GM19328 (cell line): ENCODE results near the gene XCL1.
"Not testable (repeated sequence)": the region's sequence is repeated elsewhere in the genome, so short reads cannot be mapped to it uniquely, and the experiment has no call there.

Experiments used
- ATAC-seq: cut with Tn5 transposase; IDR thresholded peaks from one replicate; pipeline ENCODE4 v1.9.1; 2021; ENCODE audit warnings: mild to moderate bottlenecking, moderate library complexity; ENCODE audit not compliant: unreplicated experiment

XCL1 gene

DNA sequence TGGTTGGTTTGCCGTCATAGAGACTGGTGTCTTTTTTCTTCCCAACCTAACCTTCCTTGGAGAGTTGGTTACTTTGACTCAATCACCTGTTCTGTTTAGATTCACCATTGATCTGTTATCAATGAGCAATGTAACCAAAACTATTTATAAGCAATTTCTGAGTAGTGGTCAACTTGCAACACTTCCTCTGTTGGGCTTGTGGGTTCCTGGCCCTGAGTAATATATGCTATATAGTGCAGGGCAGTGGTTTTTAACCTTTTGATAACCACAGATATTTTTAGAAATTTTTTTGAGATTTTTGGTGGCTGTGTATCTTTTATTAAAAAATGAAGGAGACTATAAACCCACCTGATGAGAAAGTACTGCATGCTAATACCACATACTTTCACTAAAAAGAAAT lies 9.4 kb upstream of the XCL1 start:
- no peak for ATAC-seq

DNA sequence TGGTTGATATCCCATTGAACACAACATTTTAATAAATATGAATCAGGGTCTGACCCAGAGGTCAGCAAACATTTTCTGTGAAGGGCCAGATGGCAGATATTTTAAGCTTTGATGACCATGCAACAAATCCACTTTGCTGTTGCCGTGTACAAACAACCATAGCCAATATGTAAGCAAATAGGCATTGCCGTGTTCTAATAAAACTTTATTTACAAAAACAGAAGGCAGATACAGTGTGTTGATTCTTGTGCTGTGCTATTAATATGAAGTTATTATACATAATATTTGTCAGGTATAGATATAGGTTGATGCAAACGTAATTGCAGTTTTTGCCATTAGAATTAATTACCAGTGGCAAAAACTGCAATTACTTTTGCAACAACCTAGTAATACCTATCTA lies 8.8 kb upstream of the XCL1 start:
- ATAC-seq, result no peak

DNA sequence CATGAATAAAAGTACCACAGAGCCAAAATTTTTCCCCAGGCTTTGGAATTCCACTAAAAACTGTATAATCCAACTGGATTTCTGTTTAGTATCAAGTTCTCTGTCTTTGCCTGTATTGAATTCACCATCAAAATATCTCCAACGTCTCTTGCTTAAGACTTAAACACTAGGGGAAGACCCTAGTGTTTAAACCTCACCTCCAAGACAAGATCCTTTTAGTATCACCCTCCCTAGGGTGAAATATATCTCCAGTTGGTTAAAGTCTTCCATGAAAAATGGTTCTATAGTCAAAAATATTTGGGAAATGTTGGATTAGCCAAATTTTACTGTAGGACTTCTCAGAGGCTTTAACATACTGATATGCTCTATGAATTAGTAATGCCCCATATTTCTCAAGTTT lies 8.1 kb upstream of the XCL1 start:
- no peak for ATAC-seq

DNA sequence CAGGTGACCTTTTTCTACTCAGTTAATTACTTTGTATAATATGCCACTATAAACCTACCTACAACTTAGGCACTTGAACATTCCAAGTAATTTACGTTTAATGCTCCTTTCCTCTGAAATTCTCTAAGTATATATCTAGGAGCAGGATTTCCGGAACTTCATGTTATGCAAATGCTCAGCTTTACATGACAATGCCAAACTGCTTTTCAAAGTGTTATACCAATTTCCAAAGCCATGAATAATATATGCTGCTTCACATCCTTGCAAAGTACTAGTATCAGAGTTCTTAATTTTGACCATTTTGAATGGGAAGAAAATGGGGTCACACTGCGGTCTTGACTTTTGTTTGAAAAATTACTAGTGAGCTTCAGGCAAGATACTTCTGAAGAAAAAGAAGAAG lies 5.8 kb upstream of the XCL1 start:
- ATAC-seq, result no peak

DNA sequence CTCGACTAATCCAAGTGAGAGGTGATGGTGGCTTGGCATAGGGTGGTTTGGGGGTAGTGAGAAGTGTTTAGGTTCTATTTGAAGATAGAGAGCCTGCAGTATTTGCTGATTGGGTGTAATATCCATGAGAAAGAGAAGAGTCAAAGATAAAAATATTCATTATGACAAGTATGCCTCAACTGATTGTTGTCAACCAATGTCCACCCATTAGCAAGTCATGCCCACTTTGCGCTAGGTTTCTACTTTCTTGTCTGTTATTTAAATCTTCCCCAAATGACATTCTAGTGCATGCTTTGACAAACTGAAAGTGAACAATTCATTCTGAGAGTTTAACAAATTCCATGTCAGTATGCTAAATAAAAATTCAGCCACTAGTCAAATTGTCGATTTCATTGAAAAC lies 3.8 kb upstream of the XCL1 start:
- ATAC-seq, result no peak

DNA sequence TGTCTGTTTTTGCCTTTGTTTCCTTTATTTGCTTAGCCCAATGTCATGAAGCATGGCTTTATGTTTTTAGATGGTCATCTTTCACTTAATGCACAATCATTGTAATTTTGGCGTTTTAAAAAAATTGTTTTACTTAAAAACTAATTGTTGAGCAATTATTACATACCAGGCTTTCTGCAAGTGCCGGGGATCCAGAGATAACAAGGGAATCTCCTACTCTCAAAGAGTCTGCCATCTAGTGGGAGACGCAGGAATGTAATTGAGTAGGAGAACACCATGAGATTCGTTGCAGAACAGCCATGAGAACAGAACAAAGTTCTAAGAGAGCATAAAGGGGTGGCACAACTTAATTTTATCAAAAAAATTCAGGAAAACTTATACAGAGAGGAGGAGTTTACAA lies 2.2 kb upstream of the XCL1 start:
- ATAC-seq, result not testable (repeated sequence)

DNA sequence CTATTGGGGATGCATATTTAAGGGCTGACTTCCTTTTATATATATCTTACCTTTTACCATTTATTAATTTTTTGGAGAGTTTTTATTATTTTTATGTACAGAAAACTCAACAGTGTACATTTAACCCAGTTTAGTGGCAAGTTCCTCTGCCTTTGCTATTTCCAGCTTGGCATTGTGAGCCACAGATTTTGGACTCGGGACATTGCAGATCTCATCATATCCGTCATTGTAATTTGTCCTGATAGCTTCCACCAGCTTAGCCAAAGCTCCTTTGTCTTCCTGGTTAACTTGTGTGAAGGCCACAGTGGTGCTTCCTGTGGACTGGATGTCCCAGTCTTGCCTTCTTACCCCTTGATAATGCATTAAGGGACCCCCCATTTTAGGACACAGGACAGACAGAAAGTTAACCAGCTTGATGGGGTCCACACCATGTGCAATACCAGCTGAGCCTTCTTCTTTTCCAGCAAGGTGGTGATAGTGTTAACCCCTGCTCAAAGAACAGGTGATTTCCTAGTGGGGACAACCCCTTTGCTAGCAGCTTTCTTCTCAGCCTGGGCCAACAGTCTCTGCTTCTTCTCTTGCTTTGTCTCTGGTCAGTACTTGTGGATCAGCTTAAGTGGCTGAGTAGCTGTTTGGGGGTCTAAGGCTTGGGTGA lies 2.3 kb downstream of the XCL1 start:
- ATAC-seq, result not testable (repeated sequence)

DNA sequence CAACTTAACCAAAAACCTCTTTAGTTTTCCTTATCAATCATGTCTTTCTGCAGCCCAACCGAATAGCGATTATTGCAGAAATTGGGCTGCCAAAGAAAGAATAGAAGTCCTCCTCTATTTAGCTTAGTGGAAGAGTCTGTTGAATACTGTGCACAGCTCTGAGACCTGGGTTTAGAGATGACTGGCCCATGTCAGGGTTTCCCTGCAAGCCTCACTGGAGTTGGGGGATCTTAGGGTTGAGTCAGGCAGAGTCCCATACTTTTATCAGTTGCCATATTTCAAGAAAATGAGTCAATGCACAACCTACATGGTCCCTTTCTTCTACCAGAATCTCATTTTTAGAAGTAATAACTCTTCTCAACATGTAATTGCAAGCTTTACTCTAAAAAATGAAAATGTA lies 3.9 kb downstream of the XCL1 start:
- not testable (repeated sequence) for ATAC-seq

DNA sequence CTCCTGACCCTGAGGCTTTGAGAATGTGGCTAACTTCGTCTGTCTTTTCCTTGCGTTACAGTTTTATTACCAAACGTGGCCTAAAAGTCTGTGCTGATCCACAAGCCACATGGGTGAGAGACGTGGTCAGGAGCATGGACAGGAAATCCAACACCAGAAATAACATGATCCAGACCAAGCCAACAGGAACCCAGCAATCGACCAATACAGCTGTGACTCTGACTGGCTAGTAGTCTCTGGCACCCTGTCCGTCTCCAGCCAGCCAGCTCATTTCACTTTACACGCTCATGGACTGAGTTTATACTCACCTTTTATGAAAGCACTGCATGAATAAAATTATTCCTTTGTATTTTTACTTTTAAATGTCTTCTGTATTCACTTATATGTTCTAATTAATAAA lies 4.6 kb downstream of the XCL1 start:
- not testable (repeated sequence) for ATAC-seq

DNA sequence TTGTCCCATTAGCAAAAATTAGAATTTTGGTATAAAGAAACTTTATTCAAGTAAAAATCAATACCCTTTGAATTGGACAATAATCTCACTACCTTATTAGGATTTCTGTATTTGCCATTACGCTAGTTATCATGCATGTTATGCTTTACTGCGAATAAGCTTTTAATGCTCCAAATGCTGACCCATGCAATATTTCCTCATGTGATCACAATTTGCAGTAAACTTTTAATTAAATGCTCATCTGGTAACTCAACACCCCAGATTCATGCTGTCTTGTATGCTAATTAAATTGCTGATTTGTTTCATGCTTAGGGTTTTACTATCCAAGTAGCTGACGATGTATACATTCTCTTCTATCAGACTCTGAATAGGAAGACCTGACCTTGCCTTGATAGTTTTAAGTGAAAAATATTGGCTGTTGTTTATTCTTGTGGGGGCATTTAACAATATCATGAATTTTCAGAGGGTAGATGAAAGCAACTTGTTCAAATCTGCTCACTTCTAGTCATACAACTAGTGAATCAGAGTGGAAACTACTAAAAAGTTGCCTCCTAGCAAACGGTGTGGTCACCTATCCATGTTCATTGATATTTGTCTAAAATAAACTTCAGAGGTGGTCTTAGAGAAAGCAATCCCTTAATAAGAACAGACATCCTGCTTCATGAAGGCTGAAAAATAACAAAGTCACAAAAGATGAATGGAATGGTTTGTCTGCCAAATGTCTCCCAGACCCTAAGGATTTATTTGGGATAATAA lies 5.6 kb downstream of the XCL1 start:
- ATAC-seq, result no peak

DNA sequence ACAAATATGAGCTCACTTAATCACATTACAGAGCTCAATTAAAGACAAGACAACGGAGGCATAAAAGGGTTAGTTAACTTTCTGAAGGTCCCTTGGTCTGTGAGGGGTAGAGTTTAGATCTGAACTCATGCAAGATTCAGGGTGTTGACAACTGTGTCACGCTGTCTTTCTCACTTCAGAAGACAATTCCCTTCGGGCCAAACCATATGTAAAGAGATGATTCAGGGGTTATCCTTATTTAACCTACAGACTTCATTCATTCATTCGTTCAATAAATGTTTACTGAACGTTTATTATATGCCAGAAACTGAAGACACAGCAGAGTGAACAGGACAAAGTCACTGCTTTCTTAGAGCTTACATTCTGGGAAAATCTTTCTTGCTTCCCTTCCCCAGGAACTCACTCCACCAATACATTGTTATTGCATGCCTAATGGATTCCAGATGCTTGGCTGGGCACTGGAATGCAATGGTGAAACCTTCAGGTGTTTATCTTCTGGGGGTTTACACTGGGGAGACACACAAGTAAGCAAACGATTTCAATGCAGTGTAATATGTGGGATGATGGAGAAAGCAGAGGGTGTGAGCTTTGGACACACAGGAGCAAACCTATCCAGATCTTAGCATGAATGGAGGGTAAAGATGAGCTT lies 6.4 kb downstream of the XCL1 start:
- no peak for ATAC-seq

DNA sequence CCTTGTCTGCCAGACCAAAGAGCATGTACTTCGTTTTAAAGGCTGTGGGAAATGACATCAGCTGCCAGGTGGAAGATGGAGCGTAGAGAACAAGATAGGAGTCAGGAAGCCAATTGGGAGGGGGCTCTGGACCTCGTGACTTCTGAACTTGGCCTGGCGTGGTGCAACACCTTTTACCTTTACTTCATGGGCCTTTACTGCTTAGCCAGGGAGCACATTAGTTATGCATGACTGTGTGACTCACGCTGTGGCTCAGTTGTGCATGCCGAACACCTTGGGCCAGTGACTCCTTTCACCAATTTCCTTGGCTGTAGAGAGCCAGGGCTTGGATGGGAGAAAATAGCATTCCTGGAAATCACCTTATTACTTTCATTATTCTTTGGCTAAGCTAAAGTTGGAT lies 7.2 kb downstream of the XCL1 start:
- ATAC-seq, result no peak

DNA sequence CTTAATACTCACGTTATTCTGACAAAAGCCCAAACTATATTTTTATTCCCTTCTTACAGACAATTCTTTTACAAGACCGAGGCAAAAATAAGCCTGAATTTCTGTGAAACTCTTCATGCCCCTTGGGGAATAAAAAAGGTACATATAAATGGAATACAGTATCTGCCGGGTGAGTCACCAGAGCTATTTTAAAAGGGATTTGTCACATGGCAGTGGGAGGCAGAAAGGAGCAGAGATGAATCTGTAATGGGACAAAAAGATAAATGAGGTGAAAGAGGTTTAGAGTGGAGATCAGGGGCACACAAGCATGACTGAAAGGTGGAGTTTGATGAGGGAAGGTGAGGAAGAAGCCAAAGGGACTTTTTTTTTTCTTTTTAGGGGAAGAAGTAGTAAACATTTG lies 8.8 kb downstream of the XCL1 start:
- ATAC-seq, result no peak

DNA sequence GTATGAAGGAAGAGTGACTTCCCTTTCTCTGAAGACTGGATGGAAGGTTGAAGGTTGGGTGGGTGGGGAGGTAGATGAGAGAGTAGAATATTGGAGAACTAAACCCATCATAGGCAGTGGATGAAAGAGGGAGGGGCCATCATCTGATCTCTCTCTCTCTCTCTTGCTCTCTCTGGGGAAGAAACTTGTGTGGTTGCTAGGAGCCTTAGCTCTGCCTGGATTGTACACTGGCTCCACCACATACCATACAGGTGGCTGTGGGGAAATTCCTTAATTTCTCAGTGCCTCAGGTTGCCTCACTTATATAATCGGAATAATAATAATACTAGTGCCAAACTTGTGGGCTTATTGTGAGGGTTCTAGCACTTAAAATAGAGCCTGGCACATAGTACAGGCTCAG lies 9.5 kb downstream of the XCL1 start:
- ATAC-seq, result no peak

DNA sequence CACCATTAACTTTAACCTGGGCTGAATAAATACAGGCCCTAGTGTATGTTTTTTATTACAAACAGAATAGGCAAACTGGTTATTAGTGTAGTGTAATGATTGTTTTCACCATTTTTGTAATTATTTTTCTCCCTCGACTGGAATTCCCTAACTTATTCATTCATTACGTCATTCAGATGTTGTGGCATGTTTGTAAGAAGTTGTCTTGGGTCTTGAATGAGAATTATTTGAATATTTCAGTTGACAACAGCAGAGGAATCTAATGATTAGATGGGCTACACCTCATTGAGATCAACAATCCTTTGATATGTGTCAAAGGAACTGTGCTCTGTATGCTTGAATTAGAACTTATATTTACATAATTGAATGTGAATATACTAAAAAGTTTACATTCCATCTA lies 12.8 kb downstream of the XCL1 start:
- ATAC-seq, result no peak

DNA sequence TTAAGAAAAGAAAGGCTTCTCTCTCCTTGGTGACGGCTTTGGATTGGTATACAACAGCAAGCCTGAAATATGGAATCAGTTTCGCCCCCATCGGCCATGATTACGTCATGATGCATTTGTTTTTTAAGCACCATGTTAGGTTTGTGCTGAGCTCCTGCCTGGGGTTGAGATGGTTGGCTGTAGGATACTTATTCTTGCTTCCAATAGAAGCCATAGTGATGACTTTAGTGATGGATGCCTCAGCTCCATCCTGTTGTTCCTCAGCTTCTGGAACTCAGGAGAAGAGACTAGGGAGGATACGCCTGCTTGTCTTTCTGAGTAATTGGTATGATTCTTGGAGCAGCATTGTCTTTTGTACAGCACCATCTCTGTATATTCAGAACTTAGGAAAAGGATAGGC lies 14.7 kb downstream of the XCL1 start:
- ATAC-seq, result no peak

DNA sequence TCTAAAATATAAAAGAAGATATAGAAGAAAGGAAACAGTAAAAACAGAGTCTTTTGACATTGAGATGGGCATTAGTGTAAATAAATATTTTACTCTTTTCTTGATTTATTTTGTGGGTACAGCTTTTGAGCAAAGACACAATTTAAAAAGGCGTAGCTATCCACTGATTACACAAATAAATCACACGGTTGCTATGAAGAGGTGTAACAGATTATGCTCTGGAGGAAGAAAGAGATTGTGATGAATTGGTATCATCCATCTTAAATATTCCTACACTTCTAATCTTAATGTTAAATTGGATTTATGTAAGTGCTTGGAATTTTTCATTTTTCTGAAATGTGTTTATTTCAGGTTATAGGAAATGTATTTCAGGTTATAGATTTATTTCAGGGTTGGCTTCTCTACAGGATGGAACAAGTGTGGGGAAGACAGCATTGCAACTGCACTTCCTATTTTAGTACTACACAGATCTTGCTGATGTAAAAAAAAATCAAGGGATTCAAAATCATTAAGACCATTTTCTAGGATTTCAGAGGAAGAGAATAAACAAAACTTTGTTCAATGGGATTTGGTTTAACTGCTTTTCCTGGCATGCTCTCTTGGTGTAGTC lies 15.3 kb downstream of the XCL1 start:
- ATAC-seq, result no peak

DNA sequence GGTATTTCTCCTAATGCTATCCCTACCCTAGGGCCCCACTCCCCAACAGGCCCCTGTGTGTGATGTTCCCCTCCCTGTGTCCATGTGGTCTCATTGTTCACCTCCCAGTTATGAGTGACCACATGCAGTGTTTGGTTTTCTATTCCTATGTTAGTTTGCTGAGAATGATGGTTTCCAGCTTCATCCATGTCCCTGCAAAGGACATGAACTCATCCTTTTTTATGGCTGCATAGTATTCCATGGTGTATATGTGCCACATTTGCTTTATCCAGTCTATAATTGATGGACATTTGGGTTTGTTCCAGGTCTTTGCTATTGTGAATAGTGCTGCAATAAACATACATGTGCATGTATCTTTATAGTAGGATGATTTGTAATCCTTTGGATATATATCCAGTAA lies 19.0 kb downstream of the XCL1 start:
- ATAC-seq, result not testable (repeated sequence)

DNA sequence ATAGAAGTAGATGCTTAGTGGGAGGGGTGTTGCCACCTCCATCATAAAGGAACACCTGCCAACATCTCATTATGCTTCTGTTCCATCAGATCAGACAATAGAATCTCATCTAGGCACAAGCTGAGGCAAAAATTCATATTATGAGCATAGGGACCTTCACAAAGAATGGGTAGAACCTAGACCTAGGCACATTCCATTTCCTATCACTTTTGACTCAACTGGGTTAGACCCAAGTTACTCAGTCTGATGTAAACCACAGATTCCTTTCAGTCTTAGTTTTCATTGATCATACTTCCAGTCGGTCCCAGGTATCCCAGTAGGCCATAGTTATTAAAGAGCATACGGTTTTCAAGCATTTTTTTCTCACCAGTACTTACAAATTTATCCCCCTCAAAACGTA lies 21.7 kb downstream of the XCL1 start:
- ATAC-seq, result no peak

DNA sequence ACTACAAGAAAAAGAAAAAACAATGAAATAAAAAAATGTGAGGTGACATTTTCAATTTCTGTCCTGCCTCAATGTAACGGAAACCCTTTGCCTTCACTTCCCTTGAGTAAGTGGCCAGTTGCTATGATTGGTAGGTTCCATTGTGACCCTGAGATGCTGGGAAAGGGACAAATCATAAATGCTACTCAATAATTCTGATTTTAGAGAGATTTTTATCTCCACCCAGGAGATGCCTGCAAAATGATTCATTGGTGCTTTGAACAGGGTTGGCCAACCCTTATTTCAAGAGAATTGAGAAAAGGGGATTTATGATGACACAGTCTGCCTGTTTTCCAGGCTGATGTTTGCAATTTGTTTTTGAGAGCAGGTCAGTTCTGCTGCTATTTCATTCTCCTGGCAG lies 22.5 kb downstream of the XCL1 start:
- no peak for ATAC-seq

DNA sequence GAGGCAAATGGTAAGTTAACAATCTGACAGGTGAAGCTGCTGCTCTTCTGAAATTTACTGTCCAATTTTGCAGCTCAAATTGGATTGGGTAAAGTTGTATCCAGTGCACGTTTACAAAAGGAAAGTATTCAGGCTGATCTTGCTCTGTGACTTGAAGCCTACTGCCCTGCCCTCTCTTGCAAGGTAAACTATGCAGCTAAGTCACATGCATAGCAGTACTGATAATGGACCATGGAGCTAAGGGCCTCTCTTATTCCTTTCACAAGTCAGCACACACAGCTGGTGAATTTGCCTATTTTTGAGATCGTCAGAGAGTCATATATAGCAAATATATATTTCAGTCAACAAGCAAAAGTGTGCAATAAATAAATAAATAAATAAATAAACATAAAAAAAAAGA lies 23.2 kb downstream of the XCL1 start:
- no peak for ATAC-seq

DNA sequence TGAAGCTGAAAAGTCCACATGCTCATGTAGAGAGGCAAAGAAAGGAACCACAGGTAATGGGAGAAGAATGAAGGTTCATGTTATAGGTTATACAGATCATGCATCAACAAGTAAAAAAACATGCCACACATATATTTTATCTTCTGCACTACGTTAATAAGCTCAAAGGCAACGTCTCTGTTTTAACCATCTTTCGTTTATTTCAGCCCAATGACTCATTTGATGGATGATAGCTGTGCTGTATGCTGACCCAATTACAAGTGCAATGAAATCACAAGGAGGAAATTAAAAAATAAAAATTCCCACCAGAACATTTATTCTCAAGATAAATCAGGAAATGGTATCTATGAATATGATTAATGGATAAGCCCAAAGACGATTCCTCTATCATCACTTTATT lies 24.6 kb downstream of the XCL1 start:
- no peak for ATAC-seq
